WERI-Rb-1 (cell line): Measurements from ENCODE around the gene TRAM2.

Experiments used
- DNase-seq: peaks from one replicate; pipeline ENCODE4 v3.0.0-alpha.2; 2020
- H3K27ac ChIP-seq: fragments of 250-450 bp; sonication (Bioruptor Pico); 2 replicates; pipeline ENCODE4 v1.5.1; 2020; ENCODE audit warnings: mild to moderate bottlenecking, moderate library complexity
- H3K27me3 ChIP-seq: fragments of 250-450 bp; sonication (Bioruptor Pico); 2 replicates; pipeline ENCODE4 v1.5.1; 2021; ENCODE audit warnings: mild to moderate bottlenecking, low read depth, moderate library complexity; ENCODE audit not compliant: insufficient read depth, severe bottlenecking
- H3K36me3 ChIP-seq: fragments of 250-450 bp; sonication (Bioruptor Pico); 2 replicates; pipeline ENCODE4 v1.5.1; 2020; ENCODE audit warnings: mild to moderate bottlenecking, moderate library complexity
- H3K4me3 ChIP-seq: 2 replicates; pipeline ENCODE4 v1.5.1; 2011; ENCODE audit warnings: low read depth, mild to moderate bottlenecking, control low read depth, low read length
- H3K9me3 ChIP-seq: fragments of 250-450 bp; sonication (Bioruptor Pico); 2 replicates; pipeline ENCODE4 v1.5.1; 2021; ENCODE audit warnings: mild to moderate bottlenecking, moderate library complexity; ENCODE audit not compliant: severe bottlenecking
- CTCF ChIP-seq: IDR thresholded peaks from 2 replicates; pipeline ENCODE4 v1.5.1; 2011; ENCODE audit warnings: low read depth, mild to moderate bottlenecking, control low read depth, inconsistent platforms, low read length

TRAM2 gene

DNA sequence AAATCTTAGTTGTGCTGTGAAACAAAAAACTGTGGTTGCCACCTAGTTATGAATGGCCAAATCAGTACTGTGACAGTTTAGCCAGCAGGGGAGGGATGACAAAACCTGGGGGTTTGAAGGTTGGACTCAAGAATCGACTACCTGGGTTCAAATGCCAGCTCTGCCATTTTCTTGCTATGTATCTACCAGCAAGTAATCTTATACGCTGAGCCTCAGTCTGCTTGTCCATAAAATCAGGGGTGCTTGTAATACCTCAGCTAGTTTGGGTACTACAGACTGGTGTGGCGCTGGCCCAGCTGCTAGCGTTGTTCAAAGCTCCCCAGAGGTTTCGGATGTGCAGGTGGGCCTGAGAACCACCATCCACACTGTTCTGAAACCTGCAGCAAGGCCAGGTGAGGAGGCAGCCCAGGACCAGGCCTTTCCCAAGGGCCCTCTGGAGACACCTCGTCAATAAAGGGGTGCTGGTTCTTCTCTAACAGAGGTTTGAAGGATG, 40.4 kb downstream of the TRAM2 start:
- H3K36me3 ChIP-seq = peaks cover 23% of the 10 kb centered on the region
- no peak overlapping the region for H3K27ac ChIP-seq
- no peak for DNase-seq
- no peaks in the 10 kb centered on the region for H3K9me3 ChIP-seq
- H3K27me3 ChIP-seq = no peaks in the 10 kb centered on the region
- H3K4me3 ChIP-seq = no peak overlapping the region
- TF ChIP-seq CTCF = no peak

GRCh38 chr6:52535711-52536423, 41.0 kb downstream of the TRAM2 start:
- TF ChIP-seq CTCF = no peak
- peaks cover 23% of the 10 kb centered on the region for H3K36me3 ChIP-seq
- no peak for DNase-seq
- H3K27ac ChIP-seq = no peak overlapping the region
- no peak overlapping the region for H3K4me3 ChIP-seq
- no peaks in the 10 kb centered on the region for H3K27me3 ChIP-seq
- H3K9me3 ChIP-seq = no peaks in the 10 kb centered on the region

DNA sequence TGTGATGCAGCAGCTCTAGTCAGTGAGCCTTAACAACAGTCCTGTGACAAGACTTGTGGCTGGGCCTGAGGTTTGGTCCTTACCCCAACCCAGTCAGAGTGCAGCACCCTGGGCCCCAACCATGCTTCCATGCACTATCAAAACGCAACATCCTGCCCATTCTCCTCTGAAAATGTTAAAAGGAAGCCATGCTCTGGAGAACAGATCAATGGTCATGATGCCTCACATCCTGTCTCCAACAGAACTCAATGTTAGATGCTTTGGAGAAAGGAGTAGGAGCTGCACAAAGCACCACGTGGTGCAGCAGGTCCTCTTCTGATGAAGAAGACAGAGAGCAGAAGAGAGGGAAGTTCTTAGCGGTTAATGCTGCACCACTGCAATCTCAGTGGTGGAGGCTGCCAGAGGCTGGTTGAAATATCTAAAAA, 41.9 kb downstream of the TRAM2 start:
- peaks cover 23% of the 10 kb centered on the region for H3K36me3 ChIP-seq
- H3K27ac ChIP-seq = no peak overlapping the region
- H3K4me3 ChIP-seq = no peak overlapping the region
- TF ChIP-seq CTCF = no peak
- no peaks in the 10 kb centered on the region for H3K9me3 ChIP-seq
- no peaks in the 10 kb centered on the region for H3K27me3 ChIP-seq
- DNase-seq = no peak

- no peak overlapping the region for H3K27ac ChIP-seq
- no peak for TF ChIP-seq CTCF
- H3K9me3 ChIP-seq = no peaks in the 10 kb centered on the region
- peaks cover 27% of the 10 kb centered on the region for H3K36me3 ChIP-seq
- no peak overlapping the region for H3K4me3 ChIP-seq
- DNase-seq = no peak
- no peaks in the 10 kb centered on the region for H3K27me3 ChIP-seq
Measured at GRCh38 chr6:52534363-52534762, 42.5 kb downstream of the TRAM2 start.

DNA sequence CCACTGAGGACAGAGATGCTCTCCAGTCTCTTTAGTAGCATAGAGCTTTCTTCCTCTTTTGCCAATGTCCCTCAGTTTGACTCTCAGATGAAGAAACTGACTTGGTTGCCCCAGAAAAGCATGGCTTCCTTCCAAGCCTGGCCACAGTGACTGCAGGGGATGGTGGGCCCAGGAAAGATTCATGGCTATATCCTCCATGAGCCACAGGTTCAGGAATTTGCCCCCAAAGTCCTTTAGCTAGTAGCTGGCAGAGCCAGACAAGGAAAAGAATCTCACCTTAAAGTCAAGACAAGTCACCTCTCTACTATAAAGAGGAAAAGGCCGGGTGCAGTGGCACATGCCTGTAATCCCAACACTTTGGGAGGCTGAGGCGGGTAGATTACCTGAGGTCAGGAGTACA, 43.4 kb downstream of the TRAM2 start:
- TF ChIP-seq CTCF = no peak
- no peaks in the 10 kb centered on the region for H3K27me3 ChIP-seq
- H3K36me3 ChIP-seq = peaks cover 31% of the 10 kb centered on the region
- no peaks in the 10 kb centered on the region for H3K9me3 ChIP-seq
- H3K4me3 ChIP-seq = no peak overlapping the region
- DNase-seq = no peak
- no peak overlapping the region for H3K27ac ChIP-seq

GRCh38 chr6:52532457-52532856, 44.4 kb downstream of the TRAM2 start:
- H3K27ac ChIP-seq = no peak overlapping the region
- TF ChIP-seq CTCF = no peak

More at GRCh38 chr6:52532457-52532856, 44.4 kb downstream of the TRAM2 start:
- Histone ChIP-seq H3K4me3 (no peak overlapping the region), H3K27me3 (no peaks in the 10 kb centered on the region), H3K9me3 (no peaks in the 10 kb centered on the region), H3K36me3 (peaks cover 31% of the 10 kb centered on the region)
- DNase-seq = no peak
